GM18867 (cell line): Measurements from ENCODE around the gene BHLHE40.
A peak's percentile ranks its signal among the peaks of the same experiment; 100 is the strongest.

Experiments
- ATAC-seq: cut with Tn5 transposase; IDR thresholded peaks from one replicate; pipeline ENCODE4 v1.9.1; 2021; ENCODE audit warnings: mild to moderate bottlenecking, moderate library complexity; ENCODE audit not compliant: unreplicated experiment

Gene BHLHE40

DNA sequence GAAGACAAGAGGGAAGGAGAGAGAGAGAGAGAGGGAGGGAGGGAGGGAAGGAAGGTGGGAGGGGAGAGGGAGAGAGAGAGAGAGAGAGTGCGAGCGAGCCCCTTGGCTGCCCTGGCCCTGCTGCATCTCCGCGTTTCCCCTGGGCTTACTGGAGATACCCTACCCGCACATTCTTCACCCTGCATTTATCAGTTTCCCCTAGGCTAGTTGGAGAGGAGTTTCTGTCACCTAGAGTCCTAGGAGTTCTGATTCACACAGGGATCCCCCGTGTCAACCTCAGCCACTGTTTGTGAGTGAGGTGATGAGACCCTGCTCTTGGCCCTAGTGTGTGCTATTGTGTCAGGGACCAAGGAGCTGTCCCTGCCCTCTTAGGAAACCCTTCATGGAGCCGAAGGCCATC is 18.7 kb downstream of the BHLHE40 start:
- no peak for ATAC-seq

GRCh38 chr3:4999531-5000184 is 20.4 kb downstream of the BHLHE40 start:
- peak; percentile 47 for ATAC-seq

GRCh38 chr3:5001135-5001534 is 21.9 kb downstream of the BHLHE40 start:
- no peak for ATAC-seq

GRCh38 chr3:5001805-5002173 is 22.6 kb downstream of the BHLHE40 start:
- no peak for ATAC-seq

DNA sequence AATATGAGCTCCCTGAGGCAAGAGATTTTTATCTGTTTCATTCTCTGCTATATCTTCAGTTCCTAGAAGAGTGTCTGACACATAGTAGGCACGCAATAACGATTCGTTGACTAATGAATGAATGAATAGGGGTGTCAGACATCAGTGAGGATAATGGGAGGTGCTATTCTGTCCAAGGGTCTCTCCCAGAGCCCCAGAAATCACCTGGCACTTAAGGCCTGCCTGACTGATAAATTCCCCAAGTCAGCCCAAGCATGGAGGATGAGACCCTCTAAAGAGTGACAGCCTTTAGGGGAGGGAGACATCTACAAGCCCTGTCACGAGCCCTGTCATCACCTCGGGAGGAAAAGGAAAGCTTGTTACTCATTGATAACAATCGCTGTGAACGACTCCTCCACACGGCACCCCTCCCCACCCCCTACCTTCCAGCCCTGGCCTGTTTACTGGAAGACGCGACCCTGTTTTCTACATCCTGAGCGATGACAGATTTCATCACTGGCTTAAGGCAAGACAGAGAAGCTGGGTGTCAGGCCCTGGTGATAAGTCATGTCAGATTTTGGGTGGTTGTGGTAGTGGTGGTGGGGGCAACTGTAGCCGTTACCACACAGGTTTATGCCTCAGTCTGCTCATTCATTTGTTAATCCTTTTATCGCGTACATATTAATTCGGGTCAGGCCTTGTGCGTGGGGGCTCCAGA is 23.1 kb downstream of the BHLHE40 start:
- no peak for ATAC-seq

DNA sequence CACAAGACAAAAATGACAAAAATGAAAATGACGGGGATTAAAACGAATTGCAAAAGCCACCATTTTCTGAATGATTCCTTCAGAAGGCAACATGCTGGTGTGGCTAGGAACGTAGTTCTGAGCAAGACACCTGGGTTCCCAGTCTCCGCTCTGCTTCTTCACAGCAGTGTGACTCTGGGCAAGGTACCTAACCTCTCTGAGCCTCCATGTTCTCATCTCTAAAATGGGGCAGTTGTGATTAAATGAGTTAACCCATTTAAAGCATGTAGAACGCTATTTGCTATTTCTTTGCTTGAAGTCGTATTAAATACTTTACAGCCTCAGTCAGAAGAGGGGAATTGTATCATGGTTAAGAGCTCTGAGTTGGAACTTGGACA is 23.6 kb downstream of the BHLHE40 start:
- ATAC-seq: no peak

- no peak for ATAC-seq
Observed at GRCh38 chr3:5004319-5005152, 25.3 kb downstream of the BHLHE40 start.

DNA sequence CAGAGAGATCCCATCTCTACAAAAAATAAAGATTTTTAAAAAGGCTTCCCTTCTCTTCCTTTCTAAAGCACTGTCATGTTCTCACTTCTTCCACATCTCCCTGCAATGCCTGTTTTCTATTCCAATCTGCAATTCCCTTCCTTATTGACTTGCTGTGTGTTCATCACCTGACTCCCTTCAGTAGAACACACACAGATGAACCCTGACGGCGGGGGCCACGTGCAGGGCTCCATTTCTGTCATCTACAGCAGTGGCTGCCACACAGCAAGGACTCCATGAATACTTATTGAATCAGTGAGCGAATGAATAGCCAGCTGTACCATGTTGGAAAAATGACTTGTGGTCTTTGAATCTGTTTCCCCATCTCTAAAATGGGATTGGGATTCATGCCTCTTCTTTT is 26.1 kb downstream of the BHLHE40 start:
- no peak for ATAC-seq

GRCh38 chr3:5006755-5007202 is 27.5 kb downstream of the BHLHE40 start:
- peak; percentile 66 for ATAC-seq

- ATAC-seq: no peak
Observed at GRCh38 chr3:5007873-5008272, 28.6 kb downstream of the BHLHE40 start.

DNA sequence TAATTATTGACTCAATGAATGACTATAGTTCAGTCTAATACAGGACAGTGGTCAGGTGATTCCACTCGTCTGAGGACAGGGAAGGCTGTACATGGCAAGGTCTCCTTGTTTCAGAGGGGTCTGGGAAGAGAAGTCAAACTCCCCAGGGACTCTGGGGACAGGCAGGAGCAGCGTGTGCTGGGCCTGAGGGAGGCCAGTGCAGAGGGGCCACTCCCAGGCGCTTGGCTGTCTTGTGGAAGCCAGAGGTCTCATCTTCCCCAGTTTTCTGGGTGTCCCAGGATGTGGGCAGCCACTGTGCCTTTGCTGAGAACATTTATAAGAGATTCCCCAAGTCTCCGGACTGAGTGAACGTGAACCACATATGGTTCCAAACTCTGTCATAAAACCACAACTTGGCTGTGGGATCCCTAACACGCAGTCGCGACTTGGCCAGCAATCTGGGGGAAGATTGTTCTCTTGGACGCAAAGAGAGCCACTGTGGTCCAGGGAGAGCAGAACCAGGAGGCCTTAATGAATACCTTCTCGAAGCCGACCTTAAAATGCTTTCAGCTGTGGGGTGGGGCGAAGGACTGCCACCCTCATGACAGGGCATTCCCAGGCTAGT is 30.4 kb downstream of the BHLHE40 start:
- ATAC-seq: no peak

DNA sequence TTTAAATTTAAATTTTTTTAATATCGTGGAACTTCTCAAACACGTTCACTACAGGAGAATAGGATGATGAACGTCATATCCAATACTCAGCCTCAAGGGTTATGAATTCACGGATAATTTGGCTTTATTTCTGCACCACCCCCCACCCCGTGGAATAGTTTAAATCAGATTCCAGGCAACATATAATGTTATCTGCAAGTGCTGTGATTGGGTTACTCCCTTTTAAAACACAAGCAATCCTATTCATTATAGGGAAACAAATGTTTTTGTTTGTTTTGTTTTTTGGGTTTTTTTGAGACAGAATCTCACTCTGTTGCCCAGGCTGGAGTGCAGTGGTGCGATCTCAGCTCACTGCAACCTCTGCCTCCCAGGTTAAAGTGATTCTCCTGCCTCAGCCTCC is 30.9 kb downstream of the BHLHE40 start:
- ATAC-seq: no peak

- ATAC-seq: no peak
Observed at GRCh38 chr3:5010706-5011554, 31.7 kb downstream of the BHLHE40 start.

DNA sequence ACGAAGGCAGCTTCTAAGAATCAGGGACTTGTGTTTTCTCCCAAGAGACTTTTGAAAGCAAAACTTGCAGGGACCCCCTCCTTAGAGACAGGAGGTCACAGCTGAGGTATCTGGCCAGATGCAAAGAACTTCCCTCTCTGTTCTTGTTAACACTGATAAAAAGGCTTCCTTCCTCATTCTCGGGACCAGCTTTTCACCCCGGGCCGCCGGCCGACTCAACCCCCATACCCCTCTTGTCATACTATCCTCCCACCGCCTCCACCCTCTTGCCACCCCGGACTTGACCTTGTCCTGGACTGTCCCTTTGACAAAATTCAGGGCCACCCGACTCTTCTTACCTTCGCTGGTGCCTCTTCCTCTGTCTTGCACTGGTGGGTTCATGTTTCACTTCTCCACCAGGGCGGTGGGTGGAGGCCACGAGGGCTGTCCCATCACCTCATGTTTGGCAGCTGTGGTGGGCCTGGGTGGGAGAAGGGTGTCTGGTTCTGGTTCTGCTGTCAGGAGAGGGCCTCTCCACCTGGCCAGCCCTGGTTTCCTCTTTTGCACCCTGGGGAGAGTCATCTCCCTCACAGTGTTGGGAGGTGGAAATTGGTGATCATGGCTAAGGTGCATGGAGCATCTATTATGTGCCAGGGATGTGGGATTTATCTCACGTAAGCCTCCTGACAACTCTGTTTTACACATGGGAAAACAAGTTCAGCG is 32.5 kb downstream of the BHLHE40 start:
- peak; percentile 57 for ATAC-seq

DNA sequence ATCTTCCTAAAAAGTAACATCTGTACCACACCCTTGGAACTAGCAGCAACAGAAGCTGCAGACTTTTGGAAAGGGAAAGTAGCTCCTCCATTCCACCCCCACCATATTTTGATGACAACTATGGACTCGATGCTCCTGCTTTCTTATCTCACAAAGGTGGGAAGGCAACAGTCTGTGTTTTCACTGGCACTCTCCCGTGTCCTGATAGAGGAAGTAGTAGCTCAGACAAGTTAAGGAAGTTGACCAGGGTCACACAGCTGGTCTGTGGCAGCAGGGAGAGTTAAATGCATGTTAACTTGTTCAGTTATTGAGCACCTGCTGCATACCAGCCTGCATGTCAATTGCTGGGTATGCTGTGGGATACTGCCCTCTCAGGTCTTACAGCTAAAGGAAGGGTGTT is 33.1 kb downstream of the BHLHE40 start:
- ATAC-seq: no peak

DNA sequence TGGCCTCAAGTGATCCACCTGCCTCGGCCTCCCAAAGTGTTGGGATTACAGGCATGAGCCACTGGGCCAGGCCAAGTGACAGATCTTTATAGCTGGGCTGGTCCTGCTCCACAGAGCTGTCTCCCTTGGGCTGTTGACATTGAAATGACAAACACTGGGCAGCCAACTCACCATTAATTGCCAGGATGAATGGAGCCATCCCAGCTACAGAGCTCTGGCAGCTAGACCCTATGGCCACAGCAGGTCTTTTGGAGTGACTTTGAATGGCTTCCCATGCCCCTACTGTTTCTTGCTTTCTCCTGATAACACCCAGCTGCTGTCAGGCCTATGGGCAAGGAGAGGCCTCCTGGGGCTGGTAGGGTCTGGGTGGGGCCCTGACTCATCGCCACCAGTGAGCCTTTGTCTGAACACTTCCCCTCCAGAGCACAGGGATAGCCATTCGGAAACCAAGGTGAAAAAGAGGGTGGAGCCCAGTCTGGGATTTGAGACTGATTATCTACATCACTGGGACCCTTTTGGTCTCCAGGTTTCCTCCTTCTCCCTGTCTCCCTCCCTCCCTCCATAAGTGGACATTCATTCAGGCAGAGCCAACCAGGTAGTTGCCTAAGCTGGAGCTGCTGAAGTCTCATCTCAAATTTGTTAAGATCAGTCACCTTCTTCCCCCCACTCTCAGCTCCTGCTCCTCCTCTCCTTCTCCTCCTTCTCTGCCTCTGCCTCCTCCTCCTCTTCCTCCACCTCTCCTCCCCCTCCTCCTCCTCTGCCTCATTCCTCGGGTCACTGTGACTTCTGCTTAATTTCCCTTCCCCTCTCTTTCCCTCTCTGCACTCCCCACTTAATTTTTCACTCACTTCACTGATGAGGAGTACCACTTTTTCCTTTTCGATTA is 34.0 kb downstream of the BHLHE40 start:
- no peak for ATAC-seq

DNA sequence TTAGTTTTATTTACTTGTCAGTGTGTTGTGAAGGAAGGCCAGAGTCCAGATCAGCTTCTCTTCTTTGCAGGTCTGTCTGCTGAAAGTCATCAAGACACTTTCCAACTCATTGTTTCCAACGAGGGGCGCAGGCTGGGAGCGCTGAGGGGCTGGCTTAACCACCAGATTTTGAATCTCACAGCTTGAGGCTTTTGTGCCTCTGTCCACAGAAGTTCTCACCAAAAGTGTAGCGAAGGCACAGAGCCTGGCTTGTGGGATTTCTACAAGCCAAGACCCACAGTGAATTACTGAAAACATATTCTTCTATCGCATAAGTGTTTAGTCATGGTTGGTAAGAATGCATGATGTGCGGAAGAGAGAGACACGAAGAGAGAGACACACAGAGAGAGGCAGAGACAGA is 35.2 kb downstream of the BHLHE40 start:
- no peak for ATAC-seq

GRCh38 chr3:5015056-5015455 is 35.8 kb downstream of the BHLHE40 start:
- ATAC-seq: no peak
